Skeletal muscle cell (primary cell): ENCODE measurements around the gene EHHADH.
"Not testable (repeated sequence)": the region's sequence is repeated elsewhere in the genome, so short reads cannot be mapped to it uniquely, and the experiment has no call there.

Experiments used
- DNase-seq: peaks from one replicate; pipeline ENCODE4 v3.0.0-alpha.2; 2010; ENCODE audit warnings: low read depth
- H3K4me3 ChIP-seq: 2 replicates; pipeline ENCODE4 v1.5.1; 2011; ENCODE audit warnings: low read depth, mild to moderate bottlenecking, control low read depth, low read length, moderate library complexity

Gene EHHADH

DNA sequence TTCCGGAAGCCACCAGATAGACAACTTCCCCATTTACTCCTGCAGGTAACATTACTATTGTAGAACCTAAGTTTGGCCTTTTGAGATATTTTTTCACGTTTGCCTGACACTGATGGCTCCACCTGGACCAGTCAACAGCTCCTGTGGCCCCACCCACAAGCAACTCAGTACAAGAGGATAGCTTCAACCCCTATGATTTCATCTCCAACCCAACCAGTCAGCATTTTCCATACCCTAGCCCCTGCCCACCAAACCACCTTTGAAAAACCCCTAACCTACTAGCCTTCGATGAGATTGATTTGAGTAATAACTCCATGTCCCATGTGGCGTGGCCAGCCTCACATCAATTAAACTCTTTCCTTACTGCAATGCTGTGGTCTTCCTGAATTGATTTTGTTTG, 950 bp upstream of the EHHADH start:
- H3K4me3 ChIP-seq: no peak overlapping the region
- DNase-seq: no peak

DNA sequence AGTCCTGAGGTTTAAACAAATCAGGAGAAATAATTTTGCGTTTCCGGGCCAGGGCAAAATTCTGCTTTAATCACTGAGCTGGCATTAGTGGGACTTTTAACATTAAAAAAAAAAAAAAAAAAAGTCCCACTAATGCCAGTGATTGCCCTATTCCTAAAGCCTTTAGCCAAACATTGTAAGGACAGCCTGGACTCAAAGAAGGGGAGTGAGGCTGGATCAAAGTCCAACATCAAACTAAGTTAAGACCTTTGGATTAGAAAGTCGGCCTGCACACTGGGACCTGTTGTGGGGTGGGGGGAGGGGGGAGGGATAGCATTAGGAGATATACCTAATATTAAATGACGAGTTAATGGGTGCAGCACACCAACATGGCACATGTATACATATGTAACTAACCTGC, 716 bp downstream of the EHHADH start:
- DNase-seq: not testable (repeated sequence)
- H3K4me3 ChIP-seq: peak overlapping the region; percentile 61

DNA sequence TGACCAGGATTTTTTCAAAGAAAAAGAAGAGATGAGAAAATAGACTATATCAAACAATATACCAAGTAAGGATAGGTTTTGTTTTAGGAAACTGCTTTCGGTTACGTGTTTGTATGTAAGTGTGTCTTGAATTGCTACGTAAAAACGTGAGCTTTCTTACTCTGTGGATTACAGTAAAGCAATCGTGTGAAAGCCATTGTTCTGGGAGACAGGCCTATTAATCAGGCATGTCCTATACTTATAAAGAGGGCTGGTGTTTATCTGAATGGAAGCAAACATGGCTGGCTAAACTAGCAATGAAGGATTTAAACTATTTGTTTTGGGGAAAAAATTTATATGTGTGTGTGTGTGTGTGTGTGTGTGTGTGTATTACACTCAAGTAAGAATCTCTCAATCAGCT, 2.6 kb downstream of the EHHADH start:
- no peak overlapping the region for H3K4me3 ChIP-seq
- DNase-seq: no peak

DNA sequence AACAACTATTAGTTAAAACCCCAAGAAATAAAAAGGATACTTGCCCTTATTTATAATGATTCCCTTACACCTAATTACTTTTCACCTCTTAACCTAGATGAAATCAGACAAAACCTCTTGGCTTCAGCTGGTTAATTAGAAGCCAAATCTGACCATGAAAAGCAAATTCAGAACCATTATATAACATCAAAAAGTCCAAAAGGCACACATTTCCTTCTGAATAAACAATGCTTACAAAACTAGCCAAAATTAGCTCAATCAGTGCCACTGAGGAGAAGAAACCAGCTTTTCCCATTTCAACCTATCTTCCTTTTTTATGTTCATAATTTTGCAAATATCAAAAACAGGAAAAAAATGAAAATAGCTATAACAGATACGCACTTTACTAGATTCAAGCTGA, 3.2 kb downstream of the EHHADH start:
- DNase-seq: no peak
- H3K4me3 ChIP-seq: no peak overlapping the region

DNA sequence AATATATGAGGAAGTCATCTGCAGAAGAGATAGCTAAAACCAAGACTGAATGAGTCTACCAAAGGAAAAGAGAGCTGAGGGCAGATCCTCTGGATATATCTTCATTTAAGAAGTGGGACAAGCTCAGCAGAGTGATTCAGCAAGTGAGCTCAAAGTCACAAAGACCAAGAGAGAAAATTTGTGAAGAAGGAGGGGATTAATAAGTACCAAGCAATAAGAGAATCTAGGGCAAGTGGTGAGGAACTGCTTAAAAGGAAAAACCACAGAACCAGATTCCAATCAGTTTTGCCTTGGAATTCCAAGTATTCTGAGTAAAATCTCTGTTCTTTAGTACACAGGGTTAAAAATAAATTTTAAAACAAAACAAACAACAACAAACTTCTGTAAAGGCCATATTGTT, 3.6 kb downstream of the EHHADH start:
- H3K4me3 ChIP-seq: no peak overlapping the region
- no peak for DNase-seq

DNA sequence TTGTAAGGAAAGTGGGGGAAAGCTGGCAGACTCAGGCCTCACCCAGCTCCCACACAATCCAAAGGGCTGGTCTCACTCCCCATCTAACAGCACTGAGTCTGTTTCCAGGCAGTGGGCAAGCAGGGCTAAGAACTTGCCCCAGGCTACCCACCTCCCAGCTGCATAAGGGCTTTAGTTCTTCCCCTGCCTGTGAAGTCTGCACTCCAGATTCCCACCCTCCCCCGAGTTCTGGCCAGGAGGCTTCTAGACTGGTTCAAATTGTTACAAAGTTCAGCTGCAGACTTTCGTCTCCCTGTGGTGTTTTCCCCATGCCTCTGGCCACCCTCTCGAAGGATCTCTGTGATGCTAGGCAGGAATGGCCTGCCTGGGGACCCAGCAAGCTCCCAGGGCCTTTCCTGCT, 11.2 kb downstream of the EHHADH start:
- DNase-seq: no peak
- no peak overlapping the region for H3K4me3 ChIP-seq

DNA sequence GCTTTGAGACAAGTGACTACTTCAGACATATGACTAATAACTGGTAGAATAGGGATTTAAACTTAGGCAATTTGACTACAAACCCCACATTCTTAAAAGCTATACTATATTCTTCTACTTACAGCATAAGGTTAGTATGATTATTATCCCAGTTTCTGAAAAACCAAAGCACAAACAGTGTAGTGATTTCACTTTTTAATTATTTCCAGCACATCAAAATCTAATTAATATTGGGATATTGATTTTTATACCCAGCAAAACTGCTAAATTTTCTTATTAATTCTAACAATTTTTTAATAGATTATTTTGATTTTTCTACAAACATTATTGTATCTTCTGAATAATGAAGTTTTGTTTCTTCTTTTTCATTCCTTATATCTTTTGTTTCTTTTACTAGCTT, 16.9 kb downstream of the EHHADH start:
- H3K4me3 ChIP-seq: no peak overlapping the region

DNA sequence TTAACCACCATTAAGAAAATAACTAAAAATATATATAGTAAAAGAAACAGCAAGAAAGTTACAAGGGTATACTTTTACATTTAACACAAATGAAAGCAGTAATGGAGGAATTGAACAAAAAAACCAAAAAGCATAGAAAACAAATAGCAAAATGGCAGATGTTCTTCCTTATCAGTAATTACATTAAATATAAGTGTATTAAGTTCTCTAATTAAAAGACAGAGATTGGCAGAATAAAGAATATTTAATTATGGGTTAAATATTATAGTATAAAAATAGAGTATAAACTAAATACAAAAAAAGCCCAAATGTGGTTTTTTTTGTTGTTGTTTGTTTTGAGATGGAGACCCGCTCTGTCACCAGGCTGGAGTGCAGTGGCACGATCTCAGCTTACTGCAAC, 20.5 kb downstream of the EHHADH start:
- H3K4me3 ChIP-seq: no peak overlapping the region
- DNase-seq: no peak

More for the DNA sequence above, 16.9 kb downstream of the EHHADH start:
- DNase-seq: no peak

DNA sequence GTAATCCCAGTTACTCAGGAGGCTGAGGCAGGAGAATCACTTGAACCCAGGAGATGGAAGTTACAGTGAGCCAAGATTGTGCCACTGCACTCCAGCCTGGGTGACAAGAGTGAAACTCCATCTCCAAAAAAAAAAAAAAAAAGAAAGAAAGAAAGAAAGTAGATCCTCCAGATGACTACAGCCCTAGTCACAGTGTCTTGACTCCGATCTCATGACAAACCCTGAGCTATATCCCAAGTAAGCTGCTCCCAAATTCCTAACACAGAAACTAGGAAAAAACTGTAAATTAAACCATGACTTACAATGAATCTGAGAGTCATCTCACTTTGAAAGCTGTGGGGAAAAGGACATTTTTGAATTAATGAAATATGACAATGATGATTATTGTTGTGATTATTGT, 27.3 kb downstream of the EHHADH start:
- DNase-seq: not testable (repeated sequence)

DNA sequence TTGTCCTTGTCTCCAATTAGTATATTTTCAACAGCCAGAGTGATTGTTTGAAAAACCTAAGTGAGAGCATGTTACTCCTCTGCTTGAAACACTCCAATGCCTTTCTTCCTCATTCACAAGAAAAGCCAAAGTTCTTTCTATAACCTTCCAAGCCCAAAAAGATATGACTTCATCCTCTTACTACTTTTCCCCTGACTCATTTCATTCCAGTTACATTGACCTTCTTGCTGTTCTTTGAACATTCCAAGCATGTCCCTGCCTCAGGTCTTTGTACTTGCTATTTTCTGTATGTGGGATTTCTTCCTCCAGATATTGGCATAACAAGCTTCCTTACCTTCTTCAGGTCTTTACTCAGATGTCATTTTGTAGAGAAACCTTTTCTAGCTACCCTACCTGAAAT, 28.3 kb downstream of the EHHADH start:
- H3K4me3 ChIP-seq: no peak overlapping the region
- DNase-seq: peak; percentile 27

More for the DNA sequence above, 27.3 kb downstream of the EHHADH start:
- H3K4me3 ChIP-seq: not testable (repeated sequence)

DNA sequence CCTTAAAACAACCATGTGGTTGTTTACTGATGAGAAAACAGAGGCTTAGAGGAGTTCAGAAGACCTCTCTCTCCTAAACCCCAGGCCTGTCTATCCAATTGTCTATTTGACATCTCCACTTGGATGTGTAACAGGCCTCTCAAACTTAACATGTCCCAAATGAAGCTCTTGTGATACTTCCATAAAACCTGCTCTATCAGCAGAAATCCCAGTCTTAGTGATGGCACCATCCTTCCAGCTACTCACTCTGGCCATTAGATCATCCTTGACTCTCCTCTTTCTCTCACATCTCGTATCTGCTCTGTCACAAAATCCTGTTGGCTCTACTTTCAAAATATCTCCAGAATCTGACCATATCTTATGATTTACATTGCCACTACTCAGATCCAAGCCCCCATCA, 28.8 kb downstream of the EHHADH start:
- no peak for DNase-seq
- H3K4me3 ChIP-seq: no peak overlapping the region

DNA sequence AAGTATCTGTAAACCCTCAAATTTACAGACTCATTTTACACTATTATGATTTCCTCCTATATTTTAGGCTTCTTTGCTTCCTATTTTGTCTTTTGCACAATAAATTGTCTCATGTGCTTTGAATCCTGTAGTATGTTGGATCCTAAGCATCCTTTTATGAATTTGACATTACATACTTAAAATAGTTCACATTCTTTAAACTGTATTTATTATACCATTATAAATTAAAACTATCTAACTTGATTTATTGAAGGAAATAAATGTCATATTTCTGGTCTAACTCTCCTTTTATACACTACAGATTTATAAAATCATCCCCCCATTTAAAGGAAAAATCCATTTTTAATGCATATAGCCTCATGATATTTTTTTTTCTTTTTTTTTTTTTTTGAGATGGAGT, 32.6 kb downstream of the EHHADH start:
- DNase-seq: no peak
- no peak overlapping the region for H3K4me3 ChIP-seq

DNA sequence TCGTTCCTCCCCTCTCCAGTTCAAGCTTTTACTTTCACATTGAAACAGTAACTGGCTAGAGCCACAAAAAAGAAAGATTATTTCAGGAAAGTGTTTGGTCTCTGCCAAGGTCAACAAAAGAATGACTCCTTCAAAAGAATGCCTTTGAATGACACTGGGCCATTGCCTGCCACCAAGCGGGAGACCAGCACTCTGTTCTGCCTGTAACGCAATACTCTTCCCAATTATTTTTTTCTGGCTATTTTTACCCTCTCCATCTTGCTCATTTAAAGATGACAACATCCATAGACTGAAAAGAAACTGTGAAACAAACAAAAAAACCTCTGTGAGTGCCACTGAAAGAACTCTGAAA, 37.3 kb downstream of the EHHADH start:
- no peak for DNase-seq
- no peak overlapping the region for H3K4me3 ChIP-seq

DNA sequence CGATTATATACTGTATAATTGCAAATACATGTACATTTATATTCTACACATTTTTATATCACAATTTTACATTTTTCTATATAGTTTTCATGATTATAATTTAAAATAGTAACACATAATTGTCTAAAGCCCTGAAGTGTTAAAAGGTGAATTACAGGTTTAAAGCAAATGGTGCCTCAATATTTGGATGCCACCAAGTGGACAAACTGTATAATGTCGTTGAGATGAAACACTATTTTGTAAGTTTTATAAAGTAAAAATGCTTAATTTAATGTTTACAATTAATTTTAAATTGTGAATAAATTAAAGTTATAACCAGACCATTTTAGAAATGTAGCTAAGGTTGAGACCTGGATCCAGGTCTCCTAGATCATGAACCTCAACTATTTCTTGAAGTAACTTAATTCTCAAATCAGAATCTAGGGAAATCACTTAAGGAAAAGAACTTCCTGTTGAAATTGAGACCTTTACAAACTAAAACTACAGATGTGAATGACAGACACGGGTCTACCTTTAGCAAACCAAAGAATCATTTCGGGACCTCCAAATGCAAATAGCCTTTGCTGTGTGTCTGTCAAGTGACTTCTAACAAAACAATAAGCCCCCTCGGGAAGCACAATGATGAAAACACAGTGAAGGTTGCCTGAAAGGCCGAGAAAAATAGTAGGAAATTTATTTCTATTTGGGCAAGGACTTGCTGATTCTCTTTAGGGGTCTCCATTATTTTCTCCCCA, 37.8 kb downstream of the EHHADH start:
- no peak for DNase-seq
- no peak overlapping the region for H3K4me3 ChIP-seq

DNA sequence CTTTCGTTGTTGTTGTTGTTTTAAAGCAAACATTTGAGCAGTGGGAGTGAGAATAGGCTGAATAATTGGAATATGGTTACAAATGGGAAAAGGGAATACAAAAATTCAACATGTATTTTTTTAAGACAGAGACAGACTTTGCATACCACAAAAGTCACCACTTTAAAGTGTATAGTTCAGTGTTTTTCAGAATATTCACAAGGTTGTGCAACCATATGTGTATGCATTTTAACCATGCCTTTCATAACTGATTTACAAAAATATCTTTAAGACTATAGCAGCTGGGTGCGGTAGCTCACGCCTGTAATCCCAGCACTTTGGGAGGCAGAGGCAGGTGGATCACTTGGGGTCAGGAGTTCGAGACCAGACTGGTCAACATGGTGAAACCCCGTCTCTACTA, 41.3 kb downstream of the EHHADH start:
- H3K4me3 ChIP-seq: no peak overlapping the region
- DNase-seq: no peak

DNA sequence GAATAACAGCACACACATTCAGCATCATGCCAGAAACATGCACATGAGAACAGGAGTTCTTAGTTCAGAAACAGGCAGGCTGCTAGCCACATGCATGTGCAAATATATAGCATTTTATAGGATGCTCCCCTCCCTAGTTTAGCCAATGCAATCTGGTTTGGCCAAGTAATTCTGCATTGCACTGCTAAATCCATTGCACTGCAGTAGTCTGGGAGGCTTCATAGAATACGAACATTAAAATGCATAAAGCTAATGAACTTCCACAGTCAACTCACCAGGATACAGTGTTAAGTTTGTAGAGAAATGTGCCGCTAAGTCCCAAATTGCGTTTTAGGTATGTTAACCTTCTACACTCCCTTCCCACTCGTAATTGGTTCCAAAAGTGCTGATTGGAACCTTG, 41.8 kb downstream of the EHHADH start:
- no peak overlapping the region for H3K4me3 ChIP-seq
- DNase-seq: no peak

DNA sequence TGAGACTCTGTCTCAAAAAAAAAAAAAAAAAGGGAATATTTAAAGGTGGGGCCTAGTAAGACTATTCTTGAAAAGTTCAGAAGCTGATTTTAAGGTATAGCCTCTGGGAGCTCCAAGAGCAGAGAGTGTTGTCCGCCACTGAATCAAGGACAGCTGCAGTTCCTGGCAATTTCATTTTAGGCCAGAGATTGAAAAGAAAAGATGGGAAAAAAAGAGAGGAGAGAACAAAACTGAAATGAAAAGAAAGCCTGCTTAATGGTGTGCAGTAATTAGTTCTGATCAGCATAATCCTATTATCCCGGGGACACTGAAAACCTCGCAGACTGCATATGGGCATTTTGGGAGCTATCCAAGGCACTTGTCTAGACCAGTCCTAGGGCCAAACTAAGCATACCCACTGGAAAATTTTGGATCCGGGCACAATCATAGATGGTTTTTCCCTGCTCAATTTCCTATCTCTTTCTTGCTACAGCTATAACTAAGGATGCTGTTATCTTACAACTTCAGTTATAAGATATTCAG, 43.2 kb downstream of the EHHADH start:
- H3K4me3 ChIP-seq: no peak overlapping the region
- DNase-seq: no peak

DNA sequence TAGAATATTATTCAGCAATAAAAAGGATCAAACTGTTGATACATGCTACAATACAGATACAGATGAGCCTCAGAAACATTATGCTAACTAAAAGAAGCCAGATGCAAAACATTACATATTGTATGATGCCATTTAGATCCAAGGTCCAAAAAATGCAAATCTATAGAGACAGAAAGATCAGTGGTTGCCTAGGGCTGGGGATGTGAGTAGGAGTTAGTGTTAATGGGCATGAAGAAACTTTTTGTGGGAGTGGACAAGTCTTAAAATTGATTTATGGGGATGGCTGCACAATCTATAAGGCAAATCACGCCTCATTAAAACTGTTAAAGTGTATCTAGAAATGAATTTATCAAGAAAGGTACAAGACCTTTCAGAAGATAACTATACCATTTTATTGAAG, 45.0 kb downstream of the EHHADH start:
- no peak for DNase-seq
- H3K4me3 ChIP-seq: no peak overlapping the region

DNA sequence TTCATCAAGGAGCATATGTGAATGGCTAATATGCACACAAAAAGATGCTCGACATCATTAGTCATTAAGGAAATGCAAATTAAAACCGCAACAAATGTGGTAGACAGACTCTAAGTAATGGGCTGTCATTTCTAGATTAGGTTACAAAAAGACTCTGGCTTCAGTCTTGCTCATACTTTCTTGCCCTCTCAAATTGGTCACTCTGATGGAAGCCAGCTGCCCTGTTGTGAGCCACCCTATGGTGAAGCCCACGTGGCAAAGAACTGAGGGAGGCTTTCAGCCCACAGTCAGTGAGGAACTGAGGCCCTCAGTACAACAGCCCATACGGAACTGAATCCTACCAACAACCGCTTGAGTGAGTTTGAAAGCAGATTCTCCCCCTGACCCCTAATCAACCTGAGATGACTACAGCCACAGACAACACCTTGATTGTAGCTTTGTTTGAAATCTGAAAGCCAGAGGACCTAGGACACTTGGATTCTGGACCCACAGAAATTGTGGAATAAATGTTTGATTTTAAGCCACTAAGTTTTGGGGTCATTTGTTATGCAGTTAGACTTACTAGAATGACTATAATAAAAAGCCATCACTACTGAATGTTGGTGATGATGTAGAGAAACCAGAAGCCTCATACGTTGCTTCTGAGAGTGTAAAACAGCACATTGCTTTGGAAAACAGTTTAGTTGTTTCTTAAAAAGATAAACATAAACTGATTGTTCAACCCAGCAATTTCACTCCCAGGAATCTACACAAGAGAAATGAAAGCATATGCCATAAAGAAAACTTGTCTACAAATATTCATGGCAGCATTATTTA, 45.7 kb downstream of the EHHADH start:
- no peak for DNase-seq
- H3K4me3 ChIP-seq: no peak overlapping the region

DNA sequence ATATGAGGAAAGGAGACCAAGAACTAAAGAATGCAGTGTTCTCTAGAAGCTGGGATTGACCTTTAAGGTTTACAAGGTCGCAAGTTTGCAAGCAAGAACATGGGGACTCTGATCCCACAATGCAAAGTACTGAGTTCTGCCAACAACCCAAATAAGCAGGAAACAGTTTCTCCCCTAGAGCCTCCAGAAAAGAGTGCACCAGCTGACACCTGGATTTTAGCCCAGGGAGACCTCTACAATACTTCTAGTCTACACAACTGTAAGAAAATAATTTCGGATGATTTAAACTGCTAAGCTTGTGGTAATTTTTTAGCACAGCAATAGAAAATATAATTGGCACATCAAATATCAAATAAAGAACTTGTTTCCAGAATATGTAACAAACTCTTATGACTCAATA, 46.4 kb downstream of the EHHADH start:
- no peak for DNase-seq
- H3K4me3 ChIP-seq: no peak overlapping the region

DNA sequence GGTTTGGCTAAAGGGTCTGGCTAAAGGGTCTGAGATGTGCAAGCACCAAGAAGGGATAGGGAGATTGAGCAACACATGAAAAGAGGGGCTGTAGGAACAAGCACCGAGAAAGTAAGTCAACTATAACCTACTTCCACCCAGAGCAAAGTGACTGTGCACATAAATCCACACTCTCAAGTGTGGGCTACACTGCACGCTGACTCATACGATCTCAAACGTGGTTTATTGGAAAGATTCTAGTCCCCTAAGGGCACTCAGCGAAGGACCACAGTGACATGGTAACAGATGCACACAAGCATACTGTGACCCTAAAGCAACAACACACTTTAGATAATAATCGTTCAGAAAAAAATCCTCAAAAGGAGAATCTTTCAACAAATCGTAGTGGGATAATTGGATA, 48.0 kb downstream of the EHHADH start:
- no peak overlapping the region for H3K4me3 ChIP-seq
- DNase-seq: no peak
